PFSK-1 (cell line): Measurements from ENCODE around the gene CEP152.

Experiments used
- FOXP2 ChIP-seq: optimal IDR thresholded peaks from 2 replicates; pipeline ENCODE3; 2011; ENCODE audit warnings: borderline replicate concordance, control low read depth, inconsistent platforms; ENCODE audit not compliant: insufficient read depth; ENCODE audit errors: extremely low read length, extremely low read depth
- POLR2AphosphoS5 ChIP-seq: IDR thresholded peaks from 2 replicates; pipeline ENCODE4 v1.6.1; 2012; ENCODE audit warnings: low read depth, mild to moderate bottlenecking, control low read depth, low read length, moderate library complexity
- SIN3A ChIP-seq: IDR thresholded peaks from 2 replicates; pipeline ENCODE4 v1.6.1; 2012; ENCODE audit warnings: mild to moderate bottlenecking, low read length, moderate library complexity, borderline replicate concordance; ENCODE audit not compliant: insufficient read depth
- TAF1 ChIP-seq: IDR thresholded peaks from 2 replicates; pipeline ENCODE4 v1.6.1; 2012; ENCODE audit warnings: low read length, control low read depth, borderline replicate concordance; ENCODE audit not compliant: insufficient read depth
- TF ChIP-seq, protein P1 (sequence below), 2 experiments: IDR thresholded peaks; 2 replicates each; pipeline versions ENCODE4 v1.6.1 to v1.8.0; 2011 to 2012; ENCODE audit warnings: low read depth in 2 of 2, low read length in 2 of 2, control low read depth in 1 of 2, inconsistent platforms in 1 of 2, mild to moderate bottlenecking in 1 of 2, moderate library complexity in 1 of 2; ENCODE audit not compliant: insufficient read depth in 1 of 2

CEP152 gene

DNA sequence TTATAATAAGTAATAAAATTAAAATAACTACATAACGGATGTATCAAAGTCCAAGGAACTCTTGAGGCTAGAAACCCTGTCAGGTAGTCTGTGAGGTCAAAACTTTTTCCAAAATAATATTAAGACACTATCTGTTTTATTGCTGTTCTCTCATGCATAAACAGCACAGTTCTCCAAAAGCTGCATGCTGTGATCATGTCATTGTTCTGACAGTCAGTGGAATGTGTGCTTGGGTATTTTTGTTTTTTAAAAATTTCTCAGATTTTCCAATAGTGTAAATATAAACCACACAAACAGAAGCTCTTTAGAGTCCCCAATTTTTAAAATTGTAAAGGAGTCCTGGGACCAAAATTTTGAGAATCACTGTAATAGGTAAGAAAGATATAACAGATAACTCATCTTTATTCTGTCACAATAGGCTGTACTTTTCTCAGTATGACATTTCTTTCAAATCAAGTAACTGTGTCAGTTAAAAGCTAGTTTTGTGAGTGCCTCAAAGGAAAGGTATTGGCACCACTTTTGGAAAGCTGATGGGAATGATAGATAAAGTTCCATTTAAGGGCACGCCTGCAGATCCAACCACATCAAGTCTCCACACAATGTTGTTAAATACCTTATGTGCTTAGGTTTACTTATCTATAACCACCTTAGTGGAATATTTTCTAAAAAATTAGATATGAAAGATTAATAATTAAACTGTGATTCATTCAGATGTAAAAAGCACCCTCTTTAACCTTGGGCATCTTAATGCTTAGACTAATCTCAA is 49.3 kb downstream of the CEP152 start:
- TF ChIP-seq, protein P1, sequence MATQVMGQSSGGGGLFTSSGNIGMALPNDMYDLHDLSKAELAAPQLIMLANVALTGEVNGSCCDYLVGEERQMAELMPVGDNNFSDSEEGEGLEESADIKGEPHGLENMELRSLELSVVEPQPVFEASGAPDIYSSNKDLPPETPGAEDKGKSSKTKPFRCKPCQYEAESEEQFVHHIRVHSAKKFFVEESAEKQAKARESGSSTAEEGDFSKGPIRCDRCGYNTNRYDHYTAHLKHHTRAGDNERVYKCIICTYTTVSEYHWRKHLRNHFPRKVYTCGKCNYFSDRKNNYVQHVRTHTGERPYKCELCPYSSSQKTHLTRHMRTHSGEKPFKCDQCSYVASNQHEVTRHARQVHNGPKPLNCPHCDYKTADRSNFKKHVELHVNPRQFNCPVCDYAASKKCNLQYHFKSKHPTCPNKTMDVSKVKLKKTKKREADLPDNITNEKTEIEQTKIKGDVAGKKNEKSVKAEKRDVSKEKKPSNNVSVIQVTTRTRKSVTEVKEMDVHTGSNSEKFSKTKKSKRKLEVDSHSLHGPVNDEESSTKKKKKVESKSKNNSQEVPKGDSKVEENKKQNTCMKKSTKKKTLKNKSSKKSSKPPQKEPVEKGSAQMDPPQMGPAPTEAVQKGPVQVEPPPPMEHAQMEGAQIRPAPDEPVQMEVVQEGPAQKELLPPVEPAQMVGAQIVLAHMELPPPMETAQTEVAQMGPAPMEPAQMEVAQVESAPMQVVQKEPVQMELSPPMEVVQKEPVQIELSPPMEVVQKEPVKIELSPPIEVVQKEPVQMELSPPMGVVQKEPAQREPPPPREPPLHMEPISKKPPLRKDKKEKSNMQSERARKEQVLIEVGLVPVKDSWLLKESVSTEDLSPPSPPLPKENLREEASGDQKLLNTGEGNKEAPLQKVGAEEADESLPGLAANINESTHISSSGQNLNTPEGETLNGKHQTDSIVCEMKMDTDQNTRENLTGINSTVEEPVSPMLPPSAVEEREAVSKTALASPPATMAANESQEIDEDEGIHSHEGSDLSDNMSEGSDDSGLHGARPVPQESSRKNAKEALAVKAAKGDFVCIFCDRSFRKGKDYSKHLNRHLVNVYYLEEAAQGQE (IDR thresholded peaks at IDR 0.05; ENCODE audit: insufficient read depth in 1 of 2, low read depth in 2 of 2, low read length in 2 of 2) = no peak
- TF ChIP-seq TAF1 = no peak
- no peak for TF ChIP-seq FOXP2
- no peak for TF ChIP-seq SIN3A
- TF ChIP-seq POLR2AphosphoS5 = no peak

GRCh38 chr15:48759921-48760320 is 50.9 kb downstream of the CEP152 start:
- TF ChIP-seq TAF1 (no peak), SIN3A (no peak), POLR2AphosphoS5 (no peak), FOXP2 (no peak)
- TF ChIP-seq, protein P1 (IDR thresholded peaks at IDR 0.05; ENCODE audit: insufficient read depth in 1 of 2, low read depth in 2 of 2, low read length in 2 of 2) = no peak

GRCh38 chr15:48757661-48758060 is 53.2 kb downstream of the CEP152 start:
- no peak for TF ChIP-seq TAF1
- TF ChIP-seq SIN3A = no peak
- TF ChIP-seq POLR2AphosphoS5 = no peak
- TF ChIP-seq, protein P1 (IDR thresholded peaks at IDR 0.05; ENCODE audit: insufficient read depth in 1 of 2, low read depth in 2 of 2, low read length in 2 of 2) = no peak
- TF ChIP-seq FOXP2 = no peak

DNA sequence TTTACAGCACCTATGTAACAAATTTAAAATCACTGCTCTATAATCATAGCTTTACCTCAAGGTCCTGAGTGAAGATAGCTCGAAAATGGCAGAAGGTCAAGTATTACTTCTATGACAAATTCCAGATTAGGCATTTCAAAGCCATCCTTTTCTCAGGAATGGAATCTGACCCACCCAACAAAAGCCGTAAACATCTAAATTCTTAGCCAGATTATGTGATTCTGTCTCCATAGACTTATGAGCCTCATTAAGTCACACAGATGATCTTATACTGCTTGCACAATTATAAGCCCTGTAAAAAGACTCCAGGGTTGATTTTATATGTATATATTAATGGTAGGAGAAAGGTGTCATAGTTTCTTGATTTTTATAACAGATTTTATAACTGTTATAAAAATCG is 56.9 kb downstream of the CEP152 start:
- TF ChIP-seq, protein P1 (IDR thresholded peaks at IDR 0.05; ENCODE audit: insufficient read depth in 1 of 2, low read depth in 2 of 2, low read length in 2 of 2) = no peak
- TF ChIP-seq FOXP2 (no peak), SIN3A (no peak)

- TF ChIP-seq POLR2AphosphoS5 = no peak
- TF ChIP-seq SIN3A = no peak
- no peak for TF ChIP-seq TAF1
- TF ChIP-seq, protein P1 (IDR thresholded peaks at IDR 0.05; ENCODE audit: insufficient read depth in 1 of 2, low read depth in 2 of 2, low read length in 2 of 2) = no peak
- TF ChIP-seq FOXP2 = no peak
Measured at GRCh38 chr15:48751595-48751994, 59.3 kb downstream of the CEP152 start.
